ENCODE data around the gene FAM156A.
"Not testable (repeated sequence)": the region's sequence is repeated elsewhere in the genome, so short reads cannot be mapped to it uniquely, and the experiment has no call there.

The FAM156A gene, protein sequence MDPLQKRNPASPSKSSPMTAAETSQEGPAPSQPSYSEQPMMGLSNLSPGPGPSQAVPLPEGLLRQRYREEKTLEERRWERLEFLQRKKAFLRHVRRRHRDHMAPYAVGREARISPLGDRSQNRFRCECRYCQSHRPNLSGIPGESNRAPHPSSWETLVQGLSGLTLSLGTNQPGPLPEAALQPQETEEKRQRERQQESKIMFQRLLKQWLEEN

DNA sequence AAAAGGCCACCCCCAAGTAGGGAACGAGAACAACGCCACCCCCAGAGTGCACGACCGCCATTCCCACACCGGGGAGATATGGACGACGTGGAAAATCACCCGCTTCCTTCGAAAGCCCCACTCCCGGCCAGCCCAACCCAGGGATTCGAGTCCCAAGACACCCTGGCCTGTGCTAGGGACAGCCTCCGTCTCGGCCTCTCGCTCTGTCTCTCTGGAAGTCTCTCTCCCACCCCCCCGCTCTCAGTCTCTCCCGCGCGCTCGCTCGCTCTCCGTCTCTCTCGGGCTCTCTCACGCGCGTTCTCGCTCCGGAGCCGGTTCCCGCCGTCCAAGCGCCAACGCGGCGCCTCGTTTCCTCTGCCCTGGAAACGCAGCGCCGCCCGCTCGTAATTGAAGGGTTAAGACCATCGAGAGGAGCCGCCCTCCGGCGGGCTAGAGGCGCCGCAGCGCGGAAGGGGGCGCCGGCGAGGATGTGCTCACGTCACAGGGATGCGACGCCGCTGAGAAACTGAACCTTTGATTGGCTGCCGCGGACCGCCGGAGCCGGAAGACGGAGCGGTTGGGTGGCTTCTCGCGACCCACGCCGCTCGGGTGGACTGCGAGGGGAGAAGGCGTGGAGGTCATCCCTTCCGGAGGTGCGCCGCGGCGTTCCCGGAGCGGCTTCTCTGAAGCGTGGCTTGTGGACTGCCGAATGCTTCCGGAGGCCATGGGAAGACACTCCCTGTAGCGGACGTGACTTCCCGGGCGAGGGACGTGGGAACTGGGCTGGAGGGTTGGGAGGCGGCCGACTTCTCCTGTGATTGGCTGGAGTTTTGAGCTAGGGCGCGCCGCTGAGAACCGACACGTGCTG, at the start of gene FAM156A:
Gene FAM156A, minus strand, starts transcription at position 406 of the 847 bp plus-strand sequence. CDS start 9,930 bp downstream, outside the sequence.
- DNase-seq: not testable (repeated sequence)

GRCh38 chrX:53005327-53005726, 47.0 kb upstream of the FAM156A start:
- DNase-seq: no peak

GRCh38 chrX:53004811-53005210, 46.5 kb upstream of the FAM156A start:
- peak in 15 of 58 donors; percentile 1 to 41 (median 5) for DNase-seq

GRCh38 chrX:53004038-53004437, 45.7 kb upstream of the FAM156A start:
- DNase-seq: no peak

DNA sequence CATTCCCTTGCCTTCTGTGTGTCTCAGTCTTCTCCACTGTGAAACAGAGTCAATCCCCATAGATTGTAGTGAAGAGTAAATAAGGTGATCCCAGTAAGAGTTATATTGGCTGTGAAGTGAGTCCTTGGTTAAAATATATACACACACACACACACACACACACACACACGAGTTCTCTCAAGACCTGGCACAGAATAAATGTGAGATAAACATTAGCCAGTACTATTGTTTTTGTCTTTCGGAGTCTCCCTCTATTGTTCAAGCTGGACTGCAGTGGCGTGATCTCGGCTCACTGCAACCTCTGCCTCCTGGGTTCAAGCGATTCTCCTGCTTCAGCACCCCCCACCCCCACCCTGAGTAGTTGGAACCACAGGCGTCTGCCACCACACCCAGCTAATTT, 44.8 kb upstream of the FAM156A start:
- DNase-seq: no peak

- DNase-seq: no peak
These were observed 43.6 kb upstream of the FAM156A start for GRCh38 chrX:53001958-53002357.

GRCh38 chrX:53000447-53001135, 42.3 kb upstream of the FAM156A start:
- no peak for DNase-seq

DNA sequence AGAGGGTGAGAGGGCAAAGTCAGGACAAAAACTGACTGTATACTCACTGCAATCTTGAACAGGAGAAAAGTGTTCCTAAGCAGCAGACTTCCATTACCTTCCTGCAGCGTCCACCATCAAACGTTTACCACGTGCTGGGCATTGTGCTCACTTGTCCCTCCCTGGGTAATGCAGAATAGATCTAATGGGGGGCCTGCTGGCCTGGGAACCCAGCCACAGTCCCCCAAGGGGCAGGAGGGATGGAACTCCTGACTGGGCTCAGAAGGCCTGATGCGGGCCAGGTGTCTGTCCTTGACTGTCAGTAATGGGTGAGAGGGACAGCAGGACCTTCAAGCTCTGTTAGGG, 37.6 kb upstream of the FAM156A start:
- DNase-seq: no peak

DNA sequence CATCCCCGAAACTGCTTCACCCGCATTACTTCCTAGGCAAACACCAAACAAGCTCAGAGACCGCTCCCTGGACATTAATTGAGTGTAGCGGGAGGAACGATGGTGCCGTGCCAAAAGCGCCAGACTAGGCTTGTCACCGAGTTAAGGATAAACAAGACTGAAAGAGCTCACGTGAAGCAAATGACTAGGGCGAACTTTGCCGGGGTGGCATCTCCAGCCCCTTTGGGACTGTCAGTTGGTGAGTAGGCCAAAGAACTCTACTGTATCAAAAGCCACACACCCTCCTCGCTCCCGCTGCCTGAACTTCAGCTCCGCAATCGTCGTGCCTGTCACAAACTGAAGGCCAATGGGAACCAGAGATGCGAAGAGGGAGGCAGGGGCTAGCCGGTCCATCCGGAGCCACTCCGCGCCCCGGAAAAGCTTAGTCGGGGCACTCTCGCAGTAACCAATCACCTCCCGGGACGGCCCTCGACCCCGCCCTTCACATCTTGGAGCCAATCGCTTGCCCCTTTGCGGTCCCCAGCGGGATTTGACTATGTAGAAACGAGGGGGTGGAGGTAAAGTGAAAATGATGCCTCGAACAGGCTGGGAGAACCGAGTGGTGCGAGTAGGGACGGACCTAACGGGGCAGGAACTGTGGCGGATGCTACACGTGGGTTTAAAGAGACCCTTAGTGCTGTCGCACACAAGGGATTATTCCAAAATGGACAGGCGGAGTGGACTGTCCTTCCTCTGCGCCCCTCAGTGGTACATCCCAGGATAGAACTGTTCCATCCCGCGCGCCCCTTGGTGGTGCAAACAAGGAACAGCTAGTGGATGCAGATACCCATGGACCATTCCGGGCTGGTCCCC, 37.0 kb upstream of the FAM156A start:
- peak; percentile 58 to 94 (median 88) for DNase-seq

DNA sequence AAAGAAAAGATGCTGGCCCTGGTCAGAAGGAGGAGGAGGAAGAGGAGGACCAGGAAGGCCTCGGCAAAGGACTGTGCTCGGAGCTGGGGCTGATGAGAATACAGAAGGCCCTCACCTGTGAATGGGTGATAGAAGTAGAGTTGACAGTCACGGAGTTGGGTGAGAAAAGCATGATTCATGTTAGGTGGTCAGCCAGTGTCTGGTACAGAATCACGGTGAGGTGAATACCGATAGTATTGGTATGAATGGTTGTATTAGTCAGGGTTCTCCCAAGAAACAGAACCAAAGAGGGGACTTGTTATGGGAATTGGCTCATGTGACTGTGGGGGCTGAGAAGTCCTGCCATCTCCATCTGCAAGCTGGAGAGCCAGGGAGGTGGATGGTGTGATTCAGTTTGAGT, 32.5 kb upstream of the FAM156A start:
- no peak for DNase-seq

GRCh38 chrX:52990011-52990631, 31.8 kb upstream of the FAM156A start:
- DNase-seq: peak in 28 of 58 donors; percentile 0 to 37 (median 5)

DNA sequence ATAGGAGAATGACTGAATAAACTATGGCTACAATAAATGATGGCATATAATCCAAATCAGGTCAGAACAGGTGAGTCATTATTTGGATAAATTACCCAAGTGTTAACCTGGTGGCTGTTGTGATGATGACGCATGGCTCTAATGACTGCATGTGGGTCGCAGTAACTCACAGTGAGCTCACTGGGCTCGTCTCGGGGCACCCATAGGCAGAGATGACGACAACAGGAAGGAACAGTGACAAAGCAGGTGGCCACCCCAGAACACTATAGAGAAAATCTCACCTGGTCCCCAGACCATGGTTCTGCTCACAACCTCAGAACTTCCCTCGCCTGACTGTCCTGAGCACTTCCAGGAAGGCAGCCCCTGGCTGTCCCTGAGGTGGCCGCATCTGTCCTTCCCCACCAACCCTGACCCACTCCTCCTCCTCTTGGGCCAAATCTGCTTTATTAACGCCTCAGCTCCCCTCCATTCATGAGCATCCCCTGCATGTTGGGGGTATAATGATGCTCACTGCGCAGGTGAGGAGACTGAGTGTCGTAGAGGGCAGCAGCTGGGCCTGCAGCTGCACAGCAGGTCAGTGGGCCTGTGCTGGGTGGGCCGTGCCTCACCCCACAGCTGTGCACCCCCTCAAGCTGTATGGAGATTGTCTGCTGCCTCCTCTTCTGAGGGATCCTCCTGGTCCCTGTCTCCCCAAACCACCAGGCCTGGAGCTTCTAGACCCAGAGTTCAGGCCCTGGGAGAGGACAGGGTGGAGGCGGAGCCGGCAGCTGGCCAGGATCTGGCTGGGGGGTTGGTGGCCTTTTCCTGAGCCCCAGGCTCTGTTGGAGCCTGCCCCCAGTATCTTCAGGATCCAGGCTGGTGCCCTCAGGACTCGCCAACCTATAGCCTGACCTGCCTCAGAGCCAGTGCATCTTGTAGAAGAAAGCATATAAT, 30.9 kb upstream of the FAM156A start:
- no peak for DNase-seq

DNA sequence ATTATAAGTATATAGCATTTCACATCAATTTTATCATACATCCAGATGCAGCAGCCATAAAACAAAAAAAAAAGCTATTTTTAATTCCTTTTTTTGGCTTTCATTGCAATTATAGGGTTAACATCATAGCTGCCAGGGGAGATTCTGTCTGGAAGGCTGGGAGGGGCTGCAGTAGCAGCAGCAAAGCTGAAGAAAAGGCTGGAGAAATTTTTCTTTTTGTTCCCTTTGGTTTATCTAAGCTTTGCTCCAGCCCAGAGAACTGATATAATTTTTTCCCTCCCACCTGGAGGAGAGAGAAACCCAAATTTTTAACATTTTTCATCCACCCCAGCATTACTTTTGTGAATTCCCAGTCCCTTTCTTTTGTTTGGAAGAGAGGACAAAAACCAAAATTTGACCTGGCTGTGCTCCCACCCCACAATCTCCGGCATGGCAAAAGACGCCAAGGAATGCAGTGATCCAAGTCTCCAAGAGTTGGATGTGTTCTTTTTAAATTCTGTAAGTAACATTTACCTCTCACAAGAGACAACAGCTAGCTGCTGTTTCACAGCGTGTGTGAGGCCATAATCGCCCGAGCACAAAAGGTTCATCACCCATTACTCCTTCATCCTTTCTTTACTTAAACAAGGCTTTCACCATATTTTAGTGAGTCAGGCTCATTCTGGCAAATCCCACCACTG, 25.1 kb upstream of the FAM156A start:
- no peak for DNase-seq

DNA sequence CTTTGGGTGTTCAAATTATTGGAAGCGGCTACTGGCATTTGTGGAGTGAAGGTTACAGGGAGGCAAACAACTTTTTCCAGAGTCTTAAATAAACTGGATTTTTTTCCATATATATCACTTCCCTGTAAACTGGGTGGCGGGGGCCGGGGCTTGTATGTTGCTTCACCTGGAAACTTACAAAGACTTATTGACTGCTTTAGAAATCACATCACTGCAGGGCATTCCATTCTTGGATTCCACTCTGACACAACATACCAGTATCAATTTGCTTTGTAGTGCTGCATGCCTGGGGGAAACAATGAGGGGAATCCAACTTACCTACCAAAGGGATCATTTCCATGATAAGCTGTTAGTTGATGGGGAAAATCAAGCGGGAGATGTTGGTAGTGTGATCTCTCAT, 21.7 kb upstream of the FAM156A start:
- no peak for DNase-seq

GRCh38 chrX:52979568-52979967, 21.2 kb upstream of the FAM156A start:
- no peak for DNase-seq

DNA sequence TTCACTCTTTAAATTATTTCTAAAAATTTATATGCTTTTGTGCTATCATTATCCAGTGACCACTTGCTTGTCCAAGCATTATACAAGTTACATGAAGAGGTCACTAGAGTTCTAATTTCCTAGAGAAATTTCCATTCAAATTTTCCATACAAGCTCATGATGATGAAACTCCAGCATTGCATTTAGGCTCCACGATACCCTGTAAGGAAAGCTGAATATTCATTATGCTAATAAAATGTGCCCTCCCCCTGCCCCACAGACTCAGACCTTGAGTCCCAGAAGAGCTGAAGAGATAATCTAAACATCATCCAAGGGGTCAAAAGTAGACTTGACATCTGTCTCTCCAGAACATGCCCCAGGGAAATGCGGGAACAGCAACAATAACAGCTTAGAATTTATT, 19.6 kb upstream of the FAM156A start:
- no peak for DNase-seq

GRCh38 chrX:52975576-52975975, 17.3 kb upstream of the FAM156A start:
- DNase-seq: not testable (repeated sequence)

- not testable (repeated sequence) for DNase-seq
These were observed 16.1 kb upstream of the FAM156A start for GRCh38 chrX:52974336-52974992.

Data from anterior cingulate cortex (tissue), 58 donors.